ENCODE data around the gene GALNT10.
A peak's percentile ranks its signal among the peaks of the same experiment; 100 is the strongest.
"Not testable (repeated sequence)": the region's sequence is repeated elsewhere in the genome, so short reads cannot be mapped to it uniquely, and the experiment has no call there.

The GALNT10 gene

DNA sequence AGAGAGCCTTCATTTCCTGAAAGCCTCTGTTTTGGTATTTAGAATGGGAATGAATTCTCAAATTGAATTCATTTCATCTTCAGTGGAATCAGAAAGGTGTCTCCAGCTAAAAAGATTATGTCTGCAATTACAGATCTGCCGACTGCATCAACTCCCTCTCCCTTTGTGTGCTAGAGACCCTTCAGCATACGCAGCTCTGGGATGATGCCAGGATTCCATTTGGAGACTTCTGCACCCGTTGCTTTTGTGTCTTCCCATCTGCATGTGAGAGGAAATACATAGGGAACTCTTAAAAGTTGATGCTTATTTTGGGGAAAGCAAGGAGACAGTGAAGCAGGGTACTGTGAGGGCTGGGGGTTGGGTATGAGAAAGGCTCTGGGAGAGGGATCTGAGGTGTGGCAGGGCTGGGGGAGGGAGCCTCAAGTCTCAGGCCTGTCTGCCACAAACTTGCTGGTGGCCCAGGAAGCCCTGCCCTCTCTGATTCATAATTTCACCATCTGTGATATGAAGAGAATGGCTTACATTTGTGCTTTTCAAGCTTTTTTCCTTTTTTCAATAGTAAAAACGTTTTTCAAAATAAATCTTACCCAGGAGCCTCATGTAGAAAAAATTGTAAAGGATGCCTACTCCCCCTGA lies 165.6 kb downstream of the GALNT10 start:
- H3K27ac Mint-ChIP-seq: peak overlapping the region; percentile 25 to 93 (median 40)
- TF ChIP-seq, protein P1, sequence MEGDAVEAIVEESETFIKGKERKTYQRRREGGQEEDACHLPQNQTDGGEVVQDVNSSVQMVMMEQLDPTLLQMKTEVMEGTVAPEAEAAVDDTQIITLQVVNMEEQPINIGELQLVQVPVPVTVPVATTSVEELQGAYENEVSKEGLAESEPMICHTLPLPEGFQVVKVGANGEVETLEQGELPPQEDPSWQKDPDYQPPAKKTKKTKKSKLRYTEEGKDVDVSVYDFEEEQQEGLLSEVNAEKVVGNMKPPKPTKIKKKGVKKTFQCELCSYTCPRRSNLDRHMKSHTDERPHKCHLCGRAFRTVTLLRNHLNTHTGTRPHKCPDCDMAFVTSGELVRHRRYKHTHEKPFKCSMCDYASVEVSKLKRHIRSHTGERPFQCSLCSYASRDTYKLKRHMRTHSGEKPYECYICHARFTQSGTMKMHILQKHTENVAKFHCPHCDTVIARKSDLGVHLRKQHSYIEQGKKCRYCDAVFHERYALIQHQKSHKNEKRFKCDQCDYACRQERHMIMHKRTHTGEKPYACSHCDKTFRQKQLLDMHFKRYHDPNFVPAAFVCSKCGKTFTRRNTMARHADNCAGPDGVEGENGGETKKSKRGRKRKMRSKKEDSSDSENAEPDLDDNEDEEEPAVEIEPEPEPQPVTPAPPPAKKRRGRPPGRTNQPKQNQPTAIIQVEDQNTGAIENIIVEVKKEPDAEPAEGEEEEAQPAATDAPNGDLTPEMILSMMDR (IDR thresholded peaks at IDR 0.05; ENCODE audit: unreplicated experiment in 3 of 3): no peak
- H3K36me3 Mint-ChIP-seq (ENCODE audit: low read depth): no peaks in the 10 kb centered on the region
- no peaks in the 10 kb centered on the region for H3K9me3 Mint-ChIP-seq
- peaks cover 47% of the 10 kb centered on the region for H3K4me1 Mint-ChIP-seq
- no peak overlapping the region for H3K4me3 Mint-ChIP-seq
- peaks cover 7% of the 10 kb centered on the region for H3K27me3 Mint-ChIP-seq (ENCODE audit: low read depth)

DNA sequence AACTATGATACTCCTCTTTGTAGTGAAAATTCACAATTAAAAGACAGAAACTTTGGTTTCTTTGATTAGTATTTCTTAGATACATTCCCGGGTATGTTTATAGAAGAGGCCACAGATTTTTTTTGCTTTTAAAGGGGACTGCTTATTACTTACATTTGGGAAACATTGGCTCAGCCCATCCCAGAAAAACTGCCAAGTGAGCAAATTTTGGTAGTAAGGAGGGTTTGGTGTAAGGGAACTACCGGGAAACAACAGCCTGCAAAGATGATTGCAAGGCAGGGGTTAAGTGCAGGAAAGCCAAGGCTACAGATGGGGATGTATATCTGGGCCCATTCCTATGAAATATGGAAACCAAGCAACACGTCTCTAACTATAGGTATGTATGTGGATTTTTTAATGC lies 166.4 kb downstream of the GALNT10 start:
- Mint-ChIP-seq H3K4me1 (peaks cover 47% of the 10 kb centered on the region), H3K4me3 (no peak overlapping the region), H3K36me3 (ENCODE audit: low read depth) (no peaks in the 10 kb centered on the region), H3K27ac (peak overlapping the region in 1 of 3 experiments; percentile 93), H3K9me3 (no peaks in the 10 kb centered on the region), H3K27me3 (ENCODE audit: low read depth) (peaks cover 7% of the 10 kb centered on the region)
- TF ChIP-seq, protein P1 (IDR thresholded peaks at IDR 0.05; ENCODE audit: unreplicated experiment in 3 of 3): no peak

DNA sequence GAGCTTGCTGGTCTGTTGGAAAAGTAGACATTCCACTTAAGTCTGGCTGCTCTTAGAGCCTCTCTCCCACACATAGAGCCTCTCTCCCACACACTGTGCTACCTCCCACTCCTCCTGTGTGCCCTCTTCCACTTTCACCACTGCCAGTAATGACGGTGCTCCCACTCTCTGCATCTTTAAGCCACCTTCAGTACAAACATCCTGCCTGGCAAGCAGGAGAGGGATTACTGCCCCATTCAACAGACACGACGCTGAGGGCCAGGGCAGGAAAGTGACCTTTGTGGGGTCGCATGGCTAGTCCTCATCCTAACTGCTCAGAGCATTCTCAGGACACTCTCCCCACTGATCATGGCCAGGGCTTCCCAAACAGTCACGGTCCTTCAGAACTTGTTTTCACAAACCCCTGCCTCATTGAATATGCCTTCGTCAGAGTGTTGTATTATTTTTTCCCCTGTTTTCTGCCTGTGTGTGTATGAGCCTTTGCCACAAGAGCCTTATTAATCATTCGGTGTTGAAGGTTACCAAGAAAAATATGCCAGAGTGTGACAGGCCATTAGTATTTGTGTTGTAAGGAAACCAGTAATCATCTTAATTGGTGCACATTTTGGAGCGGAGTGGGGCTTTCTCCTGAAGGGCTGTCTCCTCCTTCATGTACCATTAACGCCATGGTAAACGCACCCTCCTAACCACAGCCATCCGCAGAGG lies 168.1 kb downstream of the GALNT10 start:
- Mint-ChIP-seq H3K27me3 (ENCODE audit: low read depth) (peaks cover 5% of the 10 kb centered on the region), H3K4me1 (peaks cover 45% of the 10 kb centered on the region), H3K36me3 (ENCODE audit: low read depth) (no peaks in the 10 kb centered on the region), H3K9me3 (no peaks in the 10 kb centered on the region), H3K27ac (peak overlapping the region; percentile 73 to 93 (median 77)), H3K4me3 (peak overlapping the region in 1 of 3 experiments; percentile 12)
- TF ChIP-seq, protein P1 (IDR thresholded peaks at IDR 0.05; ENCODE audit: unreplicated experiment in 3 of 3): no peak

DNA sequence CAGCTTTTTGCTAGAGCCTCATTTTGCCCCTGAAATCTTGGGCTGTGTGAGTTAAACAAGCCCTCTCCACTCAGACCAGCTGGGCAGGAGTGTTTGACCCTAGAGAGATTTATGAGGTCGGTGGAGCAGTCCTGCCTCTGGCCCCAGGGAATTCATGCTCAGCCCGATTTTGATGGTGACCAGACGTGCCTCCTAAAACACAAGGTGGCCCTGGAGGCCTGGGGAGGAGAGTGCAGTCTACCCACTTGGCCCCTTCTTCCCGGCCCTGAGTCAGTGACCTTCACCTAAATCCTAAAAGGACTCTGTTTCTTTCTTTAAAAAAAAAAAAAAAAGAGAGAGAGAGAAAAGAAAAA lies 168.7 kb downstream of the GALNT10 start:
- H3K27me3 Mint-ChIP-seq (ENCODE audit: low read depth): peaks cover 3% of the 10 kb centered on the region
- TF ChIP-seq, protein P1 (IDR thresholded peaks at IDR 0.05; ENCODE audit: unreplicated experiment in 3 of 3): no peak
- H3K27ac Mint-ChIP-seq: peak overlapping the region; percentile 73 to 93 (median 77)
- peaks cover 51% of the 10 kb centered on the region for H3K4me1 Mint-ChIP-seq
- no peaks in the 10 kb centered on the region for H3K9me3 Mint-ChIP-seq
- peak overlapping the region in 1 of 3 experiments; percentile 12 for H3K4me3 Mint-ChIP-seq
- H3K36me3 Mint-ChIP-seq (ENCODE audit: low read depth): no peaks in the 10 kb centered on the region

DNA sequence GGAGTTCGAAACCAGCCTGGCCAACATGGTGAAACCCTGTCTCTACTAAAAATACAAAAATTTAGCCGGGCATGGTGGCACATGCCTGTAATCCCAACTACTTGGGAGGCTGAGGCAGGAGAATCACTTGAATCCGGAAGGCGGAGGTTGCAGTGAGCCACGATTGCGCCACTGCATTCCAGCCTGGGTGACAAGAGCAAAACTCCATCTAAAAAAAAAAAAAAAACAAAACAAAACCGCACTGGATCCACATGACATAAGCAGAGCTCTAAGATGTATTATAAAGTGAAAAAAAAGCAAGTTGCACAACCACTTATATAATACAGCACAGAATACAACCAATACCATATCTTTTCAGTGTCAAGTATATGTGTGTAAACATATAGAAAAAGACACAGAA lies 169.7 kb downstream of the GALNT10 start:
- not testable (repeated sequence) for H3K27me3 Mint-ChIP-seq (ENCODE audit: low read depth); H3K36me3 Mint-ChIP-seq (ENCODE audit: low read depth); H3K4me3 Mint-ChIP-seq; H3K9me3 Mint-ChIP-seq
- peak overlapping the region in 1 of 3 experiments; percentile 45 for H3K27ac Mint-ChIP-seq
- H3K4me1 Mint-ChIP-seq: peaks cover 56% of the 10 kb centered on the region

DNA sequence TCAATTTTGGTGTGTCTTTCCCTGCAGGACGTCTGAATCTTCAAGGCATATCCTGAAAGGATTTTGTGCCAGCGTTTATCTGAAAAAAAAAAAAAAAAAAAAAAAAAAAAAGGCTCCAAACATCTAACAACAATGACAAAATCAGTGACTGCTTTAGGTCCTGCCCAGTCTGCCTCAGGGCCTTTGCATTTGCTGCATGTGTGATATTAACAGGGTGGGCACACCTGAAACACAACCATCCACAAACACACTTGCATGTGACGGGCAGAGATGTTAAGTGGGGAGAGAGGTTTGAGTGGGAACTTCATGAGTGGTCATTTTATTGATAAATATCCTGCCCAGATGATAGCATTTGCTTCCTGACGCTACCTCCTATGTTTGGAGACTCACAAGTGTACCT lies 172.9 kb downstream of the GALNT10 start:
- Mint-ChIP-seq H3K27me3 (ENCODE audit: low read depth) (peaks cover 3% of the 10 kb centered on the region), H3K36me3 (ENCODE audit: low read depth) (no peaks in the 10 kb centered on the region), H3K27ac (no peak overlapping the region), H3K9me3 (no peaks in the 10 kb centered on the region), H3K4me3 (no peak overlapping the region), H3K4me1 (peaks cover 41% of the 10 kb centered on the region)
- TF ChIP-seq, protein P1 (IDR thresholded peaks at IDR 0.05; ENCODE audit: unreplicated experiment in 3 of 3): no peak
